K562 (cell line): ENCODE measurements around the gene ZNF837. TPM values are rescaled to one million over a fixed set of nuclear protein-coding genes. Genes with fewer than 3 reads are reported as not detected.

Experiments used
- ATAC-seq: fragments of 200-7000 bp; cut with Tn5 transposase; 3 replicates; pipeline ENCODE4 v1.9.1; 2020; ENCODE audit warnings: moderate library complexity
- BruUV-seq: library from RNA; stranded (reverse); fragments of 400-500 nt; replicated peaks from 2 replicates; lab custom pipeline; 2021; lab: Mats Ljungman, UMichigan
- CTCF ChIA-PET: fragments of 300-600 bp; formaldehyde crosslinking; extraction: SDS; loops from one replicate; lab custom pipeline; 2021; ENCODE audit warnings: low intra/inter-chr PET ratio; lab: Yijun Ruan, JAX
- POLR2A ChIA-PET: fragments of 300-600, 350-650 bp; sonication (Branson Sonifier 250); formaldehyde crosslinking; extraction: SDS; loops from one replicate; lab custom pipeline; 2021; ENCODE audit warnings: antibody characterized with exemption, inconsistent platforms; lab: Yijun Ruan, JAX
- DNase-seq, 4 experiments: peaks; one replicate each; pipeline versions ENCODE4 v3.0.0 to v3.0.0-alpha.2; 2011 to 2018; ENCODE audit warnings: low spot score in 3 of 4, mixed read lengths in 3 of 4; ENCODE audit errors: extremely low read depth in 1 of 4
- FAIRE-seq: peaks from 2 replicates; lab custom pipeline; 2011; peaks lifted over from hg19 to GRCh38; lab: Jason Lieb, UNC
- H2AFZ ChIP-seq: 2 replicates; pipeline ENCODE4 v1.6.0; 2011; ENCODE audit warnings: low read depth, low read length, control low read depth, inconsistent platforms
- H3K27ac ChIP-seq: fragments of 200-600 bp; 3 replicates; pipeline ENCODE4 v1.8.0; 2011; ENCODE audit warnings: low read depth, mild to moderate bottlenecking, control low read depth, inconsistent platforms, low read length, moderate library complexity, mixed read lengths; ENCODE audit errors: extremely low read depth
- H3K27me3 ChIP-seq, 2 experiments: fragments of 300-600 bp in 1 of 2; 2 replicates in 1 of 2; 3 replicates in 1 of 2; pipeline versions ENCODE4 v1.6.0 to v1.8.0; 2011; ENCODE audit warnings: inconsistent platforms in 2 of 2, low read length in 2 of 2, mild to moderate bottlenecking in 1 of 2, mixed read lengths in 1 of 2, moderate library complexity in 1 of 2; ENCODE audit not compliant: control insufficient read depth in 2 of 2, insufficient read depth in 2 of 2
- H3K36me3 ChIP-seq: fragments of 300-600 bp; 3 replicates; pipeline ENCODE4 v1.8.0; 2011; ENCODE audit warnings: mild to moderate bottlenecking, low read length, inconsistent platforms; ENCODE audit not compliant: control insufficient read depth, insufficient read depth
- H3K4me1 ChIP-seq, 2 experiments: fragments of 200-600 bp in 1 of 2; replicated peaks in 1 of 2; 2 replicates in 1 of 2; 3 replicates in 1 of 2; pipeline versions ENCODE4 v1.5.1 to v1.8.0; 2011; ENCODE audit warnings: inconsistent platforms in 2 of 2, low read length in 2 of 2, mild to moderate bottlenecking in 1 of 2, mixed read lengths in 1 of 2, moderate library complexity in 1 of 2; ENCODE audit not compliant: control insufficient read depth in 2 of 2, insufficient read depth in 2 of 2
- H3K4me2 ChIP-seq: 2 replicates; pipeline ENCODE4 v1.6.1; 2011; ENCODE audit warnings: low read length, control low read depth, inconsistent platforms, mixed read lengths; ENCODE audit not compliant: insufficient read depth
- H3K4me3 ChIP-seq: fragments of 200-600 bp; sonication (generic), shearing (Covaris generic); 2 replicates; pipeline ENCODE4 v1.5.1; 2016; ENCODE audit warnings: control low read depth, inconsistent platforms
- H3K79me2 ChIP-seq: fragments of 200-600 bp; 3 replicates; pipeline ENCODE4 v1.8.0; 2011; ENCODE audit warnings: low read length, inconsistent platforms; ENCODE audit not compliant: control insufficient read depth, insufficient read depth
- H3K9ac ChIP-seq, 2 experiments: 2 replicates each; pipeline versions ENCODE4 v1.6.0 to v1.6.1; 2011; ENCODE audit warnings: low read depth in 2 of 2, low read length in 2 of 2, control low read depth in 1 of 2, inconsistent platforms in 1 of 2, mild to moderate bottlenecking in 1 of 2, mixed read lengths in 1 of 2; ENCODE audit not compliant: insufficient read depth in 1 of 2
- H3K9me1 ChIP-seq: one replicate; pipeline ENCODE4 v1.6.0; 2011; ENCODE audit warnings: inconsistent platforms, mild to moderate bottlenecking, low read length, moderate library complexity; ENCODE audit not compliant: control insufficient read depth, insufficient read depth
- H3K9me3 ChIP-seq: replicated peaks from 2 replicates; pipeline ENCODE4 v1.5.1; 2011; ENCODE audit warnings: low read depth, low read length, inconsistent platforms; ENCODE audit not compliant: control insufficient read depth, insufficient read depth
- H4K20me1 ChIP-seq: replicated peaks from 2 replicates; pipeline ENCODE4 v1.6.1; 2011; ENCODE audit warnings: low read length, inconsistent platforms, mixed read lengths; ENCODE audit not compliant: control insufficient read depth, insufficient read depth
- POLR2G ChIP-seq: fragments of 200-400 bp; formaldehyde crosslinking; IDR thresholded peaks from 2 replicates; pipeline ENCODE4 v1.6.1; 2017; ENCODE audit warnings: low read depth, mild to moderate bottlenecking, antibody characterized with exemption, low read length, moderate library complexity
- SIN3A ChIP-seq, 2 experiments: fragments of 150-350 bp in 1 of 2; IDR thresholded peaks; 2 replicates each; pipeline ENCODE4 v1.6.1; 2011 to 2016; ENCODE audit warnings: borderline replicate concordance in 2 of 2, low read depth in 2 of 2, low read length in 2 of 2, mild to moderate bottlenecking in 2 of 2, moderate library complexity in 2 of 2; ENCODE audit not compliant: control insufficient read depth in 1 of 2
- WGBS: fragments of 100-300 bp; shearing (Covaris generic); methylation state at CpG from one replicate; pipeline ENCODE4 v1.1.6; 2016; ENCODE audit warnings: low coverage, mixed read lengths; ENCODE audit not compliant: insufficient coverage; ENCODE audit errors: missing lambda C conversion rate; 5-methylcytosine and 5-hydroxymethylcytosine counted together
- in situ Hi-C: fragments of 300-500 bp; cut with MboI; formaldehyde crosslinking; loops from 4 replicates; pipeline ENCODE4 v1.15.0; 2018; ENCODE audit warnings: inconsistent platforms, mixed read lengths
- intact Hi-C: fragments of 100-400 bp; cut with micrococcal nuclease; formaldehyde crosslinking; loops from 2 replicates; pipeline ENCODE4 v1.14.2; 2022
- polyA plus RNA-seq, 8 experiments: library from polyadenylated mRNA; depleted of rRNA in 4 of 8; stranded (reverse) in 5 of 8; unstranded in 3 of 8; fragments of >200 nt; fragmentation: Nextera tagmentation in 2 of 8; fragmentation: Illumina TruSeq in 1 of 8; extraction: Ambion mirVana in 2 of 8; extraction: Trizol in 1 of 8; gene quantifications; 2 replicates each; pipeline versions ENCODE4 v1.2.1 to v1.2.3, GENCODE V29; 2011 to 2014; ENCODE audit warnings: inconsistent platforms in 1 of 8, missing spikeins in 1 of 8
- total RNA-seq, 7 experiments: library from RNA; depleted of rRNA in 6 of 7; stranded (reverse); fragments of >200 nt in 6 of 7; fragmentation: Illumina TruSeq in 2 of 7; extraction: Trizol in 2 of 7; gene quantifications; 2 replicates each; pipeline versions ENCODE4 v1.2.1 to v1.2.3, GENCODE V29; 2011 to 2021; ENCODE audit warnings: low replicate concordance in 1 of 7

Gene ZNF837
- total and polyA plus RNA-seq, 9 of the 15 experiments (the other 6 are each of a cell fraction or from before 2014, with no cell fraction given) = 0.11 to 2.1 (median 0.57) TPM; not detected in 4

- no peak for DNase-seq
- no TSS peak for BruUV-seq
- no peaks in the 10 kb centered on the region for H3K9me3 ChIP-seq
- TF ChIP-seq SIN3A (IDR thresholded peaks at IDR 0.05; ENCODE audit: borderline replicate concordance in 2 of 2, control insufficient read depth in 1 of 2, low read depth in 2 of 2, low read length in 2 of 2) = no peak
- peak; percentile 29; the same call in 1 of the 2 replicates for TF ChIP-seq POLR2G
- TF ChIP-seq, all 486 proteins: peak for 1
- Histone ChIP-seq H3K27me3 (no peaks in the 10 kb centered on the region), H3K9me1 (no peaks in the 10 kb centered on the region), H3K9ac (peak within 1 kb of the TSS in 1 of 2 experiments; percentile 64; a peak in 2 of 4 replicates), H4K20me1 (no peaks in the 10 kb centered on the region), H2AFZ (no peak within 1 kb of the TSS), H3K79me2 (no peaks in the 10 kb centered on the region), H3K4me3 (no peak within 1 kb of the TSS), H3K27ac (no peak within 1 kb of the TSS), H3K4me1 (peaks cover 0 to 18% of the 10 kb centered on the region in 2 experiments; a peak in 2 of 5 replicates), H3K4me2 (no peak within 1 kb of the TSS), H3K36me3 (no peaks in the 10 kb centered on the region)
- ATAC-seq = no peak
- intact Hi-C loops = no loop called here
- no peak for FAIRE-seq
- CTCF ChIA-PET = no interaction called here
- in situ Hi-C loops = no loop called here
- 73% methylated on average over 25 of the region's 26 CpGs for WGBS
- POLR2A ChIA-PET = interaction anchor here (0.9 to 1.0 kb wide), 2 partner anchors 9 to 10 kb away, joined by 5 to 6 read pairs; partner anchors contain the start of gene ZNF497
These were observed 27.8 kb downstream of the ZNF837 start, which contains the start of gene A1BG for GRCh38 chr19:58352760-58353671. TSS of gene A1BG (minus strand) at chr19:58353492. CDS start at chr19:58353437, 55 bp downstream.
